NCI-H748 treated with DMSO at 0.1 percent for 48 hours (cell line): ENCODE measurements around the gene GABRG2.

Experiments
- DNase-seq: peaks from one replicate; lab custom pipeline; 2025; lab: John Stamatoyannopoulos, UW

GABRG2 gene

GRCh38 chr5:162193012-162193411 is 125.4 kb downstream of the GABRG2 start:
- no peak for DNase-seq

GRCh38 chr5:162196351-162196750 is 128.8 kb downstream of the GABRG2 start:
- DNase-seq: no peak

- DNase-seq: no peak
Measured at GRCh38 chr5:162202285-162202880, 134.8 kb downstream of the GABRG2 start.
